Mammary epithelial cell (primary cell): ENCODE results near the gene TMEM208.

Source experiments
- CTCF ChIP-seq, 2 donors: IDR thresholded peaks in 1 of 2; conservative IDR thresholded peaks in 1 of 2; 2 replicates each; pipeline ENCODE4 v1.5.1; 2011 to 2012; ENCODE audit warnings: inconsistent platforms in 2 of 2, low read length in 2 of 2, mild to moderate bottlenecking in 2 of 2, control low read depth in 1 of 2, low read depth in 1 of 2; ENCODE audit not compliant: insufficient read depth in 1 of 2; ENCODE audit errors: extremely low read depth in 1 of 2
- EZH2 ChIP-seq: IDR thresholded peaks from 2 replicates; pipeline ENCODE4 v1.6.1; 2012; ENCODE audit warnings: low read length, inconsistent platforms, borderline replicate concordance

- TF ChIP-seq CTCF (conservative IDR thresholded peaks at IDR 0.05 in 1 of 2, IDR thresholded peaks at IDR 0.05 in 1 of 2; ENCODE audit: extremely low read depth in 1 of 2, insufficient read depth in 1 of 2, low read depth in 1 of 2, low read length in 2 of 2) (no peak), EZH2 (no peak)
Observed at GRCh38 chr16:67227567-67227921, 614 bp downstream of the TMEM208 start.
